HG03520 (cell line): ENCODE results near the gene IBTK.
"Not testable (repeated sequence)": the region's sequence is repeated elsewhere in the genome, so short reads cannot be mapped to it uniquely, and the experiment has no call there.

Experiments used
- ATAC-seq: cut with Tn5 transposase; IDR thresholded peaks from one replicate; pipeline ENCODE4 v1.9.1; 2021; ENCODE audit warnings: mild to moderate bottlenecking, moderate library complexity; ENCODE audit not compliant: unreplicated experiment

The IBTK gene

GRCh38 chr6:82246802-82247504 lies 591 bp downstream of the IBTK start:
- ATAC-seq: peak; percentile 34

- no peak for ATAC-seq
These were observed 1.2 kb downstream of the IBTK start for GRCh38 chr6:82246370-82246769.

DNA sequence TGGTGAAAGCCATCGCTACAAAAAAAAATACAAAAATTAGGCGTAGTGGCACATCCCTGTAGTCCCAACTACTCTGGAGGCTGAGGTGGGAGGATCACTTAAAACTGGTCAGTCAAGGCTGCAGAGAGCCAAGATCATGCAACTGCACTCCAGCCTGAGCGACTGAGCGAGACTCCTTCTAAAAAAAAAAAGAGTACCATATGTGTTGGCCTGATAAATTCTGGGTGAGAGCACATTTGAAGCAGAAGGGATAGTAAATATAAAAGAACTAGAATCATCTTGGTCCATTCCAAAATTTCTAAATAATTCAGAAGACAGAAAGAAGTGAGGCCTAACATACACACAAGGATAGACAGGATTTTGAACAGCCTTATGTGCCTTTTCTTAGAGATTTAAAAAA lies 2.2 kb downstream of the IBTK start:
- no peak for ATAC-seq

- ATAC-seq: no peak
These were observed 3.7 kb downstream of the IBTK start for GRCh38 chr6:82243884-82244283.

DNA sequence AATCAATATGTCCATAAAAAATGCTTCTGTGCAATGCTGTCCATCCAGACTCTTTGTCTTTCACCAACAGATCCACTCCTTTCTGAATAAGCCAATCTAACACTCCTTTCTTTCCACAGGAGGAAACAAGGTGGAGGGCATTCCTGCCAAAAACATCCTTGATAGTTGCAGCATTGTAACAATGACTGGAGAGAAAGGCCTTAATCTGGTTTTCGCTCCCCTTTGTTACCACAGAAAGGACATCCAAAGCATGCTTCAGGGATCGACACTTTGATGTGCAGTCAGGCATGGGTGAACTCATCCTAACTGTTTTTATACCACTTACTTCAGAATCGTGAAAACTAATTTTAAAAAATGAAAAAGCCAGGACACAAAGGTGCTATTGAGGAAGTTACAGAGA lies 7.4 kb downstream of the IBTK start:
- no peak for ATAC-seq

- ATAC-seq: no peak
These were observed 7.9 kb downstream of the IBTK start for GRCh38 chr6:82239597-82239996.

DNA sequence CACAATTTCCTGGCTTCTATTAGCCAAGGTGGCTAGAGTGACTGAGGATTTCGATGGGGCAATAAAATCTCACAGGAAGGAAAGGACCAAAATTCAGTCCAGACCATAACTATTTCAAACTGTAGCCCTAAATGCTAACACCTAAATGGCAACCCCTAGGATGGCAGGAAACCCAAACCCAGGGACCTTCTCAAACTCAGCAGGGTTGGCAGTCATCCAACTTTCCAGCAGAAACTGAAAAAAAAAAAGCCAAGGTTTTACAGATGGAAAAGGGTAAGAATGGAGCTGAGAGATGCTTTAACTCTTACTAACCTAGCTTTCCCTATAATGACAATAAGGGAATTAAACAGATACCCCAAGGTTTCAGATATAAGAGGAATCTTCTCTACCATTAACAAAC lies 10.5 kb downstream of the IBTK start:
- ATAC-seq: no peak

DNA sequence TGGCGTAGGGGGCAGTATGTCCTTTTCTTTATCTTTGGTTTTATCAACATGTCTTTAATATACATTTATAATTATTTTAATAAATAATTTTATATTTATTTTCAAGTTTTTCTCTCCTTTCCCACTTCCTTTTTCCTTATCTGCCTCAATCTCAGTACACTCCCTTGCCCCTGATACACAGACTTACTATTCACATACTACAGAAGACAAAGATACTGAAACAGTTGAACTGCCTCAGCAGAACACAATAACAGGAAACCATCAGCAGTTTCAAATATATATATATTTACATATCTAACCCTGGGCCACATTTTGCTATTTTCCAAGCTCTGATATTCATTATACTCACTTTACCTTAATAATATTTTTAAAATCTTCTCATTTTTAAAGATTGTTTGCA lies 19.8 kb downstream of the IBTK start:
- peak; percentile 73 for ATAC-seq

DNA sequence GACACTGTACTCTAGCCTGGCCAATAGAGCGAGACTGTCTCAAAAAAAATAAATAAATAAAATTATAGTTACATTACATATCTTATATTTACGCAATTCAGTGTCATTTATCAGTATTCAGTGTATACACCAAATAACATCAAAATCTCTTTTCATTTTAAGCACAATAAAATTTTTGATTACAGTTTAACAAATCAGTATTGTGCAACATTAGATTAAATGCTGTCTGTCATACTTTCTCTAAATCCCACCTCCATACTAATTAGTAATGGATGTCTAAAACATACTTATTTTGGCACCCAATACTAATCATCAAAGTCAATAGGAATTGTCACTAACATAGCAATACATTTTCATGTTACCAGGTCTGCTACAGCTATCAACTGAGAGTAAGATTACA lies 27.4 kb downstream of the IBTK start:
- ATAC-seq: no peak

DNA sequence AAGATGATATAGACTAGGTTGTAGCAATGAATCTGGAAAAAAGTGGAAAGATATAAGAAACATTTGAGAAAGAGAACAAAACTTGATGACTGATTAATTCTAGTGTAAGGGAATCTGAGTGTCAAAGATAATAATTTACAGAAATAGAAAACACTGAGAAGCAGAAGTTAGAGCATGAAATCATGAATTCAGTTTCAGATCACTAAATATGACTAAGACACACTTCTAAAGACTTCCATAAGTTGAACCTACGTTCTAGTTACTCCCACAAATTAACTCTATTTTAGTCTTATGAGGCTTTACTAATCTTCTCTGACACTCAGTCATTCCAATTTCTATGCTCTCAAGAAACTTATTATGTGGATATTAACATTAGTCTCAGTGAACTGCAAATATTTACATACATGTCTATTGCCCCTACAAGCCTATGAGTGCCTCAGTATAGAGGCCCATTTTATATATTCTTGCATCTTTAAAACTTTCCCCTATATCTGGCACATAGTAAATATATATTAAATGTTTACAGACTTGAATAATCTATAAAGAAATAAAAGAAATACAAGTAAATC lies 30.4 kb downstream of the IBTK start:
- peak; percentile 90 for ATAC-seq

GRCh38 chr6:82216549-82216948 lies 31.0 kb downstream of the IBTK start:
- no peak for ATAC-seq

- no peak for ATAC-seq
These were observed 36.2 kb downstream of the IBTK start for GRCh38 chr6:82211326-82211725.

DNA sequence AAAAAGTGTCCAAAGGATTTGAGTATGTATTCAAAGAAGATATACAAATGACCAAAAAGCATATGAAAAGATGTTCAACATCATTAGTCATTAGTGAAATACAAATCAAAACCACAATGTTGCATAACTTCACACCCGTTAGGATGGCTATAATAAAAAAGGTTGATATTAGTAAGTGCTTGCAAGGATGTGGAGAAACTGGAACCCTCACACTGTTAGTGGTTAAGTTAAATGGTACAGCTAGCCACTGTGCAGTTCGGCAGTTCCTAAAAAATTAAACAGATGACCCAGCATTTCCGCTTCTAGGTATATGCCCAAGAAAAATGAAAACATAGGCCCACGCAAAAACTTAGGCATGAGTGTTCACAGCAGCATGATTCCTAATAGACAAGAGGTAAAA lies 38.6 kb downstream of the IBTK start:
- ATAC-seq: no peak

DNA sequence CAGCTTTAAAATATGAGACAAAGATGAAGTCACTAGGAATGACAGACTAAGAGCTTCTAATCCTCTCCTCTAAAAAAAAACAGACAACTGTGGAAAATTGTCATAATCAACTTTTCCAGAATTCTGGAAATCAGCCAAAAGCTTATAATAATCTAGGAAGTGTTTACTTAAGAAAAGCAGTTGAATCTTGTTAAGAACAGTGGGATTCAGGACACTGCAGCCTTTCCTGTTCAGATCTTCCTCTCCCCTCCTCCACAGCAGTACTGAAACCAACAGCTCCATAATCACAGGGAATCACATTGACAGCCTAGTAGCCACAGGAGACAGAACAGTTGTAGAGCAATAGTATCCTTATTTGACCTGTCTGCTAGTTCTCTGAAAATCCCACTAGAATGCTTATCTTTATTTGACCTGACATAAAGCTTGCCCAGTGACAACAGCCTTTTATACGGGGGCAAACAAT lies 41.6 kb downstream of the IBTK start:
- ATAC-seq: no peak

GRCh38 chr6:82204020-82204419 lies 43.5 kb downstream of the IBTK start:
- no peak for ATAC-seq

- no peak for ATAC-seq
These were observed 49.8 kb downstream of the IBTK start for GRCh38 chr6:82197784-82198183.

DNA sequence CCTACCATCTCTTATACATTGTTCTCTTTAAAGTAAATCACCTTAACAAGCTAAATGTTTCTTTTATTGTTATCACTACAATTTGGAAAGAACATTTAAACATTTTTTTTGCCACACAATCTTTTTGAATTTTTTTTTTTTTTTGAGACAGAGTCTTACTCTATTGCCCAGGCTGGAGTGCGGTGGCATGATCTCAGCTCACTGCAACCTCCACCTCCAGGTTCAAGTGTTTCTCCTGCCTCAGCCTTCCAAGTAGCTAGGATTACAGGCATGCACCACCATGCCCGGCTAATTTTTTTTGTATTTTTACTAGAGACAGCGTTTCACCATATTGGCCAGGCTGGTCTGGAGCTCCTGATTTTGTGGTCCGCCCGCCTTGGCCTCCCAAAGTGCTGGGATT lies 50.3 kb downstream of the IBTK start:
- not testable (repeated sequence) for ATAC-seq

DNA sequence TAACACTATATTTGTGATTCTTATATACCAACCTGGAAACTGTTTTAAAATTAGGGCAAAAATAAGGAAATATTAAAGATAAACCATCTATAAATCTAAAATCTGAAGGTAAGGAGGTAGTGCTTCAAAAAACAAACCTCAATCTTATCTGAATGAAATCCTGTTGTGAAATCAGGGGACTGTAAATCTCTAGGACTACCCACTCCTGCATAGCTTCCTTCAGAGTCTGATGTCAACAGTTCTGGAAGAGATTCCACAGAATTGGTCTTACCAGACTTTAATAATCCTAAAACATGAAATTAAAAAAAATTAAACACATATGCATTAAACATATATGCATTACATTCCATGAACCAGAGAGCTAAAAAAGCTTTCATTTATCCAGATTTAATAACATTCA lies 51.4 kb downstream of the IBTK start:
- ATAC-seq: no peak

- ATAC-seq: no peak
These were observed 51.9 kb downstream of the IBTK start for GRCh38 chr6:82195619-82196018.

- ATAC-seq: no peak
These were observed 61.5 kb downstream of the IBTK start for GRCh38 chr6:82185948-82186535.

GRCh38 chr6:82183642-82184282 lies 63.8 kb downstream of the IBTK start:
- ATAC-seq: no peak

GRCh38 chr6:82182756-82183155 lies 64.8 kb downstream of the IBTK start:
- ATAC-seq: no peak
